ENCODE measurements around the gene AVL9.
"Not testable (repeated sequence)": the region's sequence is repeated elsewhere in the genome, so short reads cannot be mapped to it uniquely, and the experiment has no call there.

AVL9 gene
- 57.8 to 151 (median 112) reads per million in 18 experiments for total RNA-seq

- peak; percentile 94 to 97 for DNase-seq
These were observed at the start of gene AVL9 for GRCh38 chr7:32495298-32496051. Gene AVL9, plus strand, starts transcription at chr7:32495489. Its CDS starts 221 bp downstream, at chr7:32495710.

GRCh38 chr7:32447218-32447617 lies 48.1 kb upstream of the AVL9 start:
- no peak for DNase-seq

DNA sequence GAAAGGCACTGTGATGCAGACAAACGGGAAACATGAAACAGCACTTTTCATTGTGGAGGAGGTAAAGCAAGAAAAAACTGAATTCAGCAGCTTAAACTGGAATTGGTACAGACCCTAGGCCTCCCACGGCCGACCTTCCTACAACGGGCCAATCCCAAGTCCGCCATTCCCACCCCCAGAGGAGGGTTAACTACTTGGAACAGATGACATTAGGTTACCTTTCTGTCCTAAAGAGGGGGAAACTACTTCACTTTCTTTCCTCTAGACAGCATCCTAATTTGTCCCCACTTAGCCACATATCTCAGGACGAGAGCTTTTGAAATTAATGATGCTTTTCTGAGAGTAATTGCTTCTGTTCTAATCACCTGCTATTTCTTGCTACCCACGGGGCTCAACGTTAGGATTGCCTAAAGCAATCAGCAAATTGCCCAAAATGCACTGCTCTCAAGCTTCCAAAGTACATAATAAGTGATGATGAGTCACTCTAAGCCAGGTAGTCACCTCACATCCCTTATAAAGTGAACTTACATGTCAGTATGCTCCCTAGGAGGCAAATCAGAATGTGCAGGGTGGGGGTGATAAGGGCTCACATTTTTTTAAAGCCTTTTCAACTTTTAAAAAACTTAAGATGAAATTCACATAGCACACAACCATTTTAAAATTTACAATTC lies 41.8 kb upstream of the AVL9 start:
- DNase-seq = no peak

- no peak for DNase-seq
These were observed 37.3 kb upstream of the AVL9 start for GRCh38 chr7:32458025-32458424.

- DNase-seq = no peak
These were observed 35.5 kb upstream of the AVL9 start for GRCh38 chr7:32459788-32460187.

GRCh38 chr7:32461484-32461883 lies 33.8 kb upstream of the AVL9 start:
- no peak for DNase-seq

DNA sequence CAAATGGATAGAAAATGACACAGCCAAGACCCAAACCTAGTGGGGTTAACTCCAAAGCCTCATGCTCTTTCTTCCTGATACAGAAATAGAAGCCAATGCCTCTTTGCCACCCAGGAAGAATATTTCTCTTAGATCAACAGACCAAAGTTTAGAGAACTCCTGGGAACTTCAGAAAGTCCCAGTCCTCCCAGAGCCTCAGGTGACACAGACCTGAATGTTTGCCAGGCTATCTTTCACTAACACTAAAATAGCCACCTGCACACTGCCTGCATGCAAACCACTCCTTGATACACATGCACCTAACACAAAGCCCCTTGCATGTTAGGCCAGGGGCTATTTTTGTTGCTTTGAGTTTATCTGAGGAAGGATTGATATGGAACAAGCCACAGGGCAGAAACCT lies 32.8 kb upstream of the AVL9 start:
- no peak for DNase-seq

DNA sequence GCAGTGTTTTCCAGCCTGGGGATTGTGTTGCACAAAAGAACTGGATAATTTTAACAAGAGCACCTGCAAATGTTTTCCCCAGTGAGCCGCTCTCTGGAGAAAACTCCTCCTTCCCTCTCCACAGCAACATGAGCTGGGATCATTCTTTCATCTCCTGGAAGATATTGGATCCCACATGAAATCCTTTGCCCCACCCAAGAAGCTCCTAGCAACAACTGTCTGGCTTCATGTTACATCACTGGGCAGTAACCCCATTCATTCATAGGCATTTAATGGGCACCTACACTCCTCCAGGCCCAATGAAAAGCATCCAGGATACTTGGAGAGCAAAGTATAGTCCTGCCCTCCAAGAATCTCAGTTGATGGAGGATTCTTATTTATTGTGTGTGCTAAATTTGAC lies 32.3 kb upstream of the AVL9 start:
- DNase-seq = no peak

DNA sequence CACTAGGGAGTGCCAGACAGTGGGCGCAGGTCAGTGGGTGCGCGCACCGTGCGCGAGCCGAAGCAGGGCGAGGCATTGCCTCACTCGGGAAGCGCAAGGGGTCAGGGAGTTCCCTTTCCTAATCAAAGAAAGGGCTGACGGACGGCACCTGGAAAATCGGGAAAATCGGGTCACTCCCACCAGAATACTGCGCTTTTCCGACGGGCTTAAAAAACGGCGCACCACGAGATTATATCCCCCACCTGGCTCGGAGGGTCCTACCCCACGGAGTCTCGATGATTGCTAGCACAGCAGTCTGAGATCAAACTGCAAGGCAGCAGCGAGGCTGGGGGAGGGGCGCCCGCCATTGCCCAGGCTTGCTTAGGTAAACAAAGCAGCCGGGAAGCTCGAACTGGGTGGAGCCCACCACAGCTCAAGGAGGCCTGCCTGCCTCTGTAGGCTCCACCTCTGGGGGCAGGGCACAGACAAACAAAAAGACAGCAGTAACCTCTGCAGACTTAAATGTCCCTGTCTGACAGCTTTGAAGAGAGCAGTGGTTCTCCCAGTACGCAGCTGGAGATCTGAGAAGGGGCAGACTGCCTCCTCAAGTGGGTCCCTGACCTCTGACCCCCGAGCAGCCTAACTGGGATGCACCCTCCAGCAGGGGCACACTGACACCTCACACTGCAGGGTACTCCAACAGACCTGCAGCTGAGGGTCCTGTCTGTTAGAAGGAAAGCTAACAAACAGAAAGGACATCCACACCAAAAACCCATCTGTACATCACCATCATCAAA lies 30.5 kb upstream of the AVL9 start:
- not testable (repeated sequence) for DNase-seq

DNA sequence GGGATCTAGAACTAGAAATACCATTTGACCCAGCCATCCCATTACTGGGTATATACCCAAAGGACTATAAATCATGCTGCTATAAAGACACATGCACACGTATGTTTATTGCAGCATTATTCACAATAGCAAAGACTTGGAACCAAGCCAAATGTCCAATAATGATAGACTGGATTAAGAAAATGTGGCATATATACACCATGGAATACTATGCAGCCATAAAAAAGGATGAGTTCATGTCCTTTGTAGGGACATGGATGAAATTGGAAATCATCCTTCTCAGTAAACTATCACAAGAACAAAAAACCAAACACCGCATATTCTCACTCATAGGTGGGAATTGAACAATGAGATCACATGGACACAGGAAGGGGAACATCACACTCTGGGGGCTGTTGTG lies 25.3 kb upstream of the AVL9 start:
- DNase-seq = not testable (repeated sequence)

DNA sequence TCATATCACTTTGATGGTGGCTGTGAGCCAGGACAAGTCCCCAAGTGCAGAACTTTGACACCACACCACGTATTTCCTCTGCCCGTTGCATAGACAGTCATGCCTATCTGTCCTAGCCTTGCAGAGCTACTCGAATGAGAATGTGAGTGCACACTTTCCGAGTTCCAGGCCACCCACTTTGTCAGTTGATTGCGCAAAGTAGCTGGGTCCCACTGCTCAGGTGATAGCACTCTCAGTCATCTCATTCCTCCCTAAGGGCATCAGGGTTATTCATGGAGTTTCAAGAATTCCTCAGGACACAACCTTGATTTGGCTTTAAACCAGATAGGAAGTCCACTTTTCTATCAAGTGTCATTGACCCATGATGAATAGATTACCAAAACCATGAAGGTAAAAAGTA lies 24.4 kb upstream of the AVL9 start:
- no peak for DNase-seq

- no peak for DNase-seq
These were observed 23.3 kb upstream of the AVL9 start for GRCh38 chr7:32472015-32472414.

DNA sequence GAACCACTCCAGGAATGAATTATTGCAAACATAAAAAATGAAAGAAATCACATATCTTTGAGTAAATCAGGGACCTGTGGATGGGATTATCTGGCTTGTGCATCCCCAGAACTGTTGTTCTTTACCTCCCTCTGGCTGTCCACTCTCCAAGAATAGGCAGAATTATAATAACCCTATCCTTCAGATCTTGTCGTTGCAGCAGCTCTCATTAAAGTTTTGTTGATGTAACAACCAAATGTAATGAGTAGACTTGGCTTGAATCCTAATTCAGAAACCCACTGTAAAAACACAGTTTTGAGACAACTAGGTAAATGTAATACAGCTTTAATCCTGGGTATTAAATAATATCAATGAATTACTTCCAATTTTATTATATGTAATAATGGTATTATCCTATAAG lies 21.3 kb upstream of the AVL9 start:
- DNase-seq = no peak

GRCh38 chr7:32476816-32477648 lies 18.3 kb upstream of the AVL9 start:
- DNase-seq = no peak

- DNase-seq = no peak
These were observed 17.7 kb upstream of the AVL9 start for GRCh38 chr7:32477649-32477980.

DNA sequence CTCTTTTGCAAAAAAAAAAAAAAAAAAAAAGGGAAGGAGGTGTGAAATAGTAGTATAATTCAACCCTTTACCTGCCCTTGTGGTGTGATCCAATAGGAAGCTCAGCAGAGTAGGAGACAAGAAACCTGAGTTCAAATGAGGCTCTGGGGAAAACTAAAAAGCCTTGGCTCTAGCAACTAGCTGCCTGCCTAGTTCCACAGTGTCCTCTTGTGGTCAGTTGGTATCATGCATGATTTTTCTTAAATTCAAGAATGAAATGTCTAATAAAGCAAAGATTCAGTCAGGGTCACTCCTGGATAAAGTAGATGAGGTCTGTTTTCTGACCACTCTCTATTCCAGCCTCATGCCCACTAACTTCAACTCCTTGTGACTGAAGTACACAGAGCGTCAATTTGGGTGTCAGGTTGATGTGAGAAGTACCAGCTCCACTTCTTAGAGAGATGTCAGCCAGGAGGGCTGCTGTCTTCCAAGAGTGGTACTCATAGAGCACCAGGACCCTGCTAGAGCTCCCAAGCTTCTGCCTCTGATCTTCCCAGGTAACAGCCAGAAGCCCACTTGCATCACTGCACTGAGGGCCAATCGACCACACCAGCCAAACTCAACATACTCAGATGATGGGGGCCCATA lies 15.6 kb upstream of the AVL9 start:
- peak; percentile 29 to 39 for DNase-seq

DNA sequence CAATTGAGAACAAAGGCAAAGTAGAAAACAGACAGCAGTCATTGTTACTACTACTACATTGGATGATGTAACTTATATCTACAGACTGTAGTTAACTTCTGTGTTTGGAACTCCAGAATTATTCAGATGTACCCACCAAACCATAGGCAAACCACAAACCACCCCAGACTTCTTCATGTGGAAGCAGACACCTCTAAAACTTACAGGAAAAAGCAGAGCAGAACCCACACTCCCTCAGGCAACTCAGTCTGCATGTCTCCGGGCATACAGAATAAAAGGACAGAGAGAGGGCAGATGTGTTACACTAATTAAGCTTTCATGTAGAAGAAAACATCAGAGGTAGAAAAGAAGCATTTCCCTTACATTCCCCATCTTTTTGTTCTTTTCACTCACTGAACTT lies 14.1 kb upstream of the AVL9 start:
- DNase-seq = no peak

GRCh38 chr7:32481921-32482320 lies 13.4 kb upstream of the AVL9 start:
- no peak for DNase-seq

DNA sequence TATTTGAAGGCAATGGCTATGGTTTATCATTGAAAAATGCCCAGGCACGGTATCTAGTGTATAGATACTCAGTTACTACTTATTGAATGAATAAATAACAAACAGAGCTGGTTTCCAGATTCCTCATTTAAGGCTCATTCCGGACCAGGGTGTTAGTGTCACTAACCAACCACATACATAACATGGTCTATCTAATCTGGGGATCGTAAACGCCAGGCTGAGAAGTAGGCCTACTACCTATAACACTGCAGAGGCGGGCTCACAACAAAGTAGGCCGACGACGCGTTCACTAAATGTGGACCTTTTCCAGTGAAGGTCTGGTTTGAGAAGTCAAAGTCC lies 5.5 kb upstream of the AVL9 start:
- DNase-seq = no peak

GRCh38 chr7:32490127-32490796 lies 5.0 kb upstream of the AVL9 start, which contains the start of gene LSM5:
Gene LSM5, minus strand, starts transcription at chr7:32490380. Its CDS starts 15 bp downstream, at chr7:32490365.
- DNase-seq = peak; percentile 95 to 97

GRCh38 chr7:32494946-32495297 lies 367 bp upstream of the AVL9 start:
- no peak for DNase-seq
